SK-N-DZ (cell line): ENCODE results near the gene USP32.

Experiments
- DNase-seq: peaks from one replicate; pipeline ENCODE4 v3.0.0-alpha.2; 2015; ENCODE audit warnings: low spot score
- small RNA-seq, 2 experiments: library from RNA; depleted of rRNA; stranded (forward); fragments of <200 nt; gene quantifications; one replicate each; pipeline ENCODE3, GENCODE V24; 2014

Gene USP32

GRCh38 chr17:60138769-60139437 is 253.0 kb downstream of the USP32 start:
- no peak for DNase-seq

DNA sequence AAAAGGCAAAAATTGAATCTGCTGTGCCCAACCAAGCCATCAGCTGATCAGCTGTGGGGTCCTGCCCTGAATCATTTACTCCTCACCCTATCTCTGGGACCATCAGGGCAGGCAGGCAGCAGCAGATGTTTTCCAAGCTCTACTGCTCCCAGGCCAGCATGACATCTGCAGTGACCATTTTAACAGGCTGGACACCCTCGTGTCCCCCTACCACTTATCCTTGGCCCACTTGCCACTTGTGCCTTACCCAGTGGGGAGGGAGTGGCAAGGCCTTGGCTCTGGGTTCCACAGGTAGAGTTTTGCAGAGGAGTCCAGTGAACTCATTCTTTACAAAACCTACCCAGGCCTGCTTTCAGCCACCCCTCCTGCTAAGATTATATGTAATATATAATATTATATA is 254.2 kb downstream of the USP32 start:
- no peak for DNase-seq

- peak; percentile 54 for DNase-seq
Observed at GRCh38 chr17:60135951-60136666, 255.8 kb downstream of the USP32 start.

- DNase-seq = peak; percentile 95
Observed at GRCh38 chr17:60135151-60135950, 256.6 kb downstream of the USP32 start.

- DNase-seq = no peak
Observed at GRCh38 chr17:60134396-60135150, 257.4 kb downstream of the USP32 start.

DNA sequence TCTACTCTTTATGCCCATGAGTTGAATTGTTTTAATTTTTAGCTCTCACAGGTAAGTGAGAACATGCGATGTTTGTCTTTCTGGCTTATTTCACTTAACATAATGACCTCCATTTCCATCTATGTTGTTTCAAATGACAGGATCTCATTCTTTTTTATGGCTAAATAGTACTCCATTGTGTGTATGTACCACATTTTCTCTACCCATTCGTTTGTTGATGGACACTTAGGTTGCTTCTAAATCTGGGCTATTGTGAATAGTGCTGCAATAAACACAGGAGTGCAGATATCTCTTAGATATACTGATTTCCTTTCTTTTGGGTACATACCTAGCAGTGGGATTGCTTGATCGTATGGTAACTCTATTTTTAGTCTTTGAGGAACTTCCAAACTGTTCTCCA is 261.5 kb downstream of the USP32 start:
- DNase-seq = no peak

DNA sequence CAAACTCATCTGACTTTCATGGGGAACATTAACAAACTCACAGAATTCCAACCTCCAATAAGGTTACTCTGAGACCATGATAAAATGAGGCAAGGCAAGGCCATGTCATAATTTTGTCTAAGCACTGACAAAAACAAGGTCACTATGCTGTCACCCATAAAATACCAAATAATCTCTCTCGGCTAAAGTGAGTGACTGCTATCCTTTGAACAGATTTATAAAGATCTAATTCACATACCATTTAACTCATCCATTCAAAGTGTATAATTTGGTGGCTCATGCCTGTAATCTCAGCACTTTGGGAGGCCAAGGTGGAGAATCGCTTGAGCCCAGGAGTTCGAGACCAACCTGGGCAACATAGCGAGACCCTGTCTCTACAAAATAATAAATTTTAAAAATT is 262.8 kb downstream of the USP32 start:
- DNase-seq = no peak

Small RNAs within 50 kb of the gene (small RNA-seq; reads per million reads assigned to genes)
- 34.7 to 790 reads per million in 2 experiments for gene SCARNA20
